Neural cell (in vitro differentiated cells): ENCODE results near the gene GNA15. TPM values are rescaled to one million over a fixed set of nuclear protein-coding genes. Genes with fewer than 3 reads are reported as not detected.

ENCODE experiments used
- H2AFZ ChIP-seq: fragments of 200-600, 300-800 bp; sonication (generic), shearing (Covaris generic); 2 replicates; pipeline ENCODE4 v1.6.0; 2014; ENCODE audit warnings: low read depth, mild to moderate bottlenecking, antibody characterized with exemption, low read length, moderate library complexity
- H3F3A ChIP-seq: fragments of 200-600 bp; shearing (Covaris generic); 2 replicates; pipeline ENCODE4 v1.6.1; 2016; ENCODE audit warnings: mild to moderate bottlenecking, moderate library complexity, mixed read lengths, antibody characterized with exemption, low read length; ENCODE audit not compliant: insufficient read depth, poor library complexity, severe bottlenecking
- H3K27ac ChIP-seq: fragments of 200-600, 300-800 bp; sonication (generic), shearing (Covaris generic); 2 replicates; pipeline ENCODE4 v1.5.1; 2014; ENCODE audit warnings: mild to moderate bottlenecking, low read length, moderate library complexity
- H3K27me3 ChIP-seq: fragments of 300-800, 200-600 bp; sonication (generic), shearing (Covaris generic); 2 replicates; pipeline ENCODE4 v1.6.0; 2014; ENCODE audit warnings: mild to moderate bottlenecking, low read depth, low read length, moderate library complexity; ENCODE audit not compliant: insufficient read depth
- H3K36me3 ChIP-seq: fragments of 300-800, 200-600 bp; sonication (generic), shearing (Covaris generic); 2 replicates; pipeline ENCODE4 v1.5.1; 2014; ENCODE audit warnings: mild to moderate bottlenecking, antibody characterized with exemption, low read length, moderate library complexity; ENCODE audit not compliant: insufficient read depth
- H3K4me2 ChIP-seq: fragments of 300-800, 200-600 bp; sonication (generic), shearing (Covaris generic); 2 replicates; pipeline ENCODE4 v1.6.0; 2014; ENCODE audit warnings: mild to moderate bottlenecking, low read length
- H3K4me3 ChIP-seq: fragments of 300-800, 200-600 bp; sonication (generic), shearing (Covaris generic); 2 replicates; pipeline ENCODE4 v1.5.1; 2014; ENCODE audit warnings: mild to moderate bottlenecking, low read length, moderate library complexity
- H3K79me2 ChIP-seq: fragments of 200-600 bp; shearing (Covaris generic); replicated peaks from 2 replicates; pipeline ENCODE4 v1.6.0; 2014; ENCODE audit warnings: mild to moderate bottlenecking, low read length, moderate library complexity; ENCODE audit not compliant: insufficient read depth
- H3K9ac ChIP-seq: fragments of 300-800, 200-600 bp; sonication (generic), shearing (Covaris generic); 2 replicates; pipeline ENCODE4 v1.6.1; 2016; ENCODE audit warnings: mild to moderate bottlenecking, low read length, mixed read lengths
- H3K9me2 ChIP-seq: fragments of 200-600 bp; shearing (Covaris generic); 2 replicates; pipeline ENCODE4 v1.6.1; 2016; ENCODE audit warnings: mild to moderate bottlenecking, low read length, mixed read lengths; ENCODE audit not compliant: insufficient read depth
- H3K9me3 ChIP-seq: fragments of 200-600, 300-800 bp; sonication (generic), shearing (Covaris generic); 2 replicates; pipeline ENCODE4 v1.6.1; 2016; ENCODE audit warnings: mild to moderate bottlenecking, mixed run types, low read length, moderate library complexity, mixed read lengths
- H4K20me1 ChIP-seq: fragments of 200-600 bp; shearing (Covaris generic); 2 replicates; pipeline ENCODE4 v1.6.1; 2016; ENCODE audit warnings: mild to moderate bottlenecking, mixed run types; ENCODE audit not compliant: insufficient read depth
- EP300 ChIP-seq: fragments of 450-650 bp; conservative IDR thresholded peaks from 2 replicates; pipeline ENCODE4 v1.6.1; 2014; ENCODE audit warnings: antibody characterized with exemption, mild to moderate bottlenecking, moderate library complexity; ENCODE audit not compliant: poor library complexity, severe bottlenecking
- EZH2 ChIP-seq: fragments of 200-600, 300-800 bp; shearing (Covaris generic), sonication (generic); IDR thresholded peaks from 2 replicates; pipeline ENCODE4 v1.6.1; 2014; ENCODE audit warnings: antibody characterized with exemption, low read length, borderline replicate concordance, mild to moderate bottlenecking; ENCODE audit not compliant: insufficient read depth, poor library complexity, severe bottlenecking
- MXI1 ChIP-seq: fragments of 450-650 bp; conservative IDR thresholded peaks from 2 replicates; pipeline ENCODE4 v1.6.1; 2014; ENCODE audit warnings: antibody characterized with exemption, mild to moderate bottlenecking; ENCODE audit not compliant: poor library complexity, severe bottlenecking
- POLR2AphosphoS5 ChIP-seq: IDR thresholded peaks from 2 replicates; pipeline ENCODE4 v1.6.1; 2012
- RAD21 ChIP-seq: fragments of 450-650 bp; conservative IDR thresholded peaks from 2 replicates; pipeline ENCODE4 v1.6.1; 2014; ENCODE audit warnings: antibody characterized with exemption, mild to moderate bottlenecking, moderate library complexity
- SMC3 ChIP-seq: fragments of 450-650 bp; conservative IDR thresholded peaks from 2 replicates; pipeline ENCODE4 v1.6.1; 2014; ENCODE audit warnings: antibody characterized with exemption, mild to moderate bottlenecking, moderate library complexity; ENCODE audit not compliant: poor library complexity
- TAF1 ChIP-seq: IDR thresholded peaks from 2 replicates; pipeline ENCODE4 v1.6.1; 2012; ENCODE audit warnings: low read depth
- polyA plus RNA-seq: library from polyadenylated mRNA; depleted of rRNA; stranded (reverse); fragments of >200 nt; gene quantifications from 2 replicates; pipeline ENCODE4 v1.2.3, GENCODE V29; 2014
- TF ChIP-seq, protein P1 (sequence below): fragments of 450-650 bp; IDR thresholded peaks from 2 replicates; pipeline ENCODE4 v1.5.1; 2014; ENCODE audit warnings: antibody characterized with exemption, mild to moderate bottlenecking, moderate library complexity; ENCODE audit not compliant: poor library complexity, severe bottlenecking
- TF ChIP-seq, protein P2 (sequence below): IDR thresholded peaks from 2 replicates; pipeline ENCODE4 v1.6.1; 2012; ENCODE audit warnings: borderline replicate concordance

The GNA15 gene
- polyA plus RNA-seq, 1 donor from 2014 or later: not detected

DNA sequence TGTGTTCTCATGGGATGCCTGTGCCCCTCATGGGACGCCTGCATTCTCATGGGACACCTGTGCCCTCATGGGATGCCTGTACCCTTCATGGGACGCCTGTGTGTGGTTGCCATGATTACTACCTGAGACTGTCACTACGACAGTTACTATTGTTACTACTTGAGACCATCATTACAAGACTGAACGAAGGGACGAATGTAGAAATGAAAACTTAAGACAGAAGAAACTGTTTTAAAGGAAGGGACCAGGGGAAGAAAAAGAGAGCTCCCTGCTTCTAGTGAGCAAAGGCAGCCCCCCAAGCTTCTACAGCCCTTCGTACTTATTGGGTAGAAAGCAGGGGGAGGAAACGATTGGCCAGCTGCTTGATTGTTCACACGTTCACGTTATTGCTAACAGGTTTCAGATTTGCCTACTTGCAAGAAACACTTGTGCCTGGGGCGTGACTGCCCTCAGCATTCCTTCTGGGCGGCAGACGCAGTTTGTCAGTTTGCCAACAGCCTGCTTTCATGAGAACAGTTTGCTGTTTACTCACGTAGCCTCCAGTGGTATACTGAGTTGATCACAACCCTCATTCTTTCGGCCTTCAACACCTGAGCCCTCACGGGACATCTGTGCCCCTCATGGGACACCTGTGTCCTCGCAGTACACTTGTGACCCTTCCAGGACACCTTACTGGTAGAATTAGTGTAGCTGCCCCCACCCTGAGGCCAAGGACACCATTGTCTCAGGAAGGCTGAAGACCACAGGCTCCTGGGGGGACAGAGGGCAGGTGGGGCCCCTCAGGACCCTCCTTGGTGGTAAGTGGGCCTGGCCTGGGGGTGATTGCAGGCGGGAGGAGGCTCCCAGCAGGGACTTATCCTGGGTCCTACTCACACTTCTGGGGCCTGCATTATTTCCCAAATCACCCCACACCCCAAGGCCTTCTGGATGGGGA is 40.2 kb downstream of the GNA15 start:
- Histone ChIP-seq H3K4me3 (no peak overlapping the region), H2AFZ (no peak overlapping the region)
- TF ChIP-seq EP300: no peak

DNA sequence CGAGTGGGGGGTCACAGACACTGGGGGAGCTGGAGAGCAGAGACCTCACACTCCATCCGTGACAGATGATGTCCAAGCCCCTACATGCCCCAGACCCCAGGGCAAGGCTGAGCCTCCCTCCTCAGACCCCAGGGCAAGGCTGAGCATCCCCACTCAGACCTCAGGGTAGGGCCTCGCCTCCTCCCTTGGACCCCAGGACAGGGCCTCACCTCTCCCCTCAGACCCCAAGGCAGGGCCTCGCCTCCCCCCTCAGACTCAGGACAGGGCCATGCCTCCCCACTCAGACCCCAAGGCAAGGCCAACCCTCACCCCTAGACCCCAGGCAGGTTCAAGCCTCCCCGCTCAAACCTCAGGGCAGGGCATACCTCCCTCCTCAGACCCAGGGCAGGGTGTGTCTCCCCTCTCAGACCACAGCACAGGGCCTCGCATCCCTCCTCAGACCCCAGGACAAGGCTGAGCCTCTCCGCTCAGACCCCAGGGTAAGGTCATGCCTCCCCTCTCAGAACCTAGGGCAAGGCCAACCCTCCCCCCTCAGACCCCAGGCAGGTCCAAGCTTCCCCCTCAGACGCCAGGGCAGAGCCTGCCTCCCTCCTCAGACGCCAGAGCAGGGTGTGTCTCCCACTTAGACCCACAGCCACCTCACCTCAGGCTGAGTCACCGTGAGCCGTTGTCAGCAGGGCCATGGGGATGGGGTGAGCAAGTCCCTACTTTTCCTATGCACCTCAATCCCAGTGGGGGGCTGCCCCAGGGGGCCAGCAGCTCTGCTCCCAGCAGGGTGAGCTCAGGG is 41.1 kb downstream of the GNA15 start:
- TF ChIP-seq EP300 (no peak), EZH2 (no peak), SMC3 (no peak), MXI1 (no peak), RAD21 (no peak), TAF1 (no peak), POLR2AphosphoS5 (no peak)
- TF ChIP-seq, protein P1, sequence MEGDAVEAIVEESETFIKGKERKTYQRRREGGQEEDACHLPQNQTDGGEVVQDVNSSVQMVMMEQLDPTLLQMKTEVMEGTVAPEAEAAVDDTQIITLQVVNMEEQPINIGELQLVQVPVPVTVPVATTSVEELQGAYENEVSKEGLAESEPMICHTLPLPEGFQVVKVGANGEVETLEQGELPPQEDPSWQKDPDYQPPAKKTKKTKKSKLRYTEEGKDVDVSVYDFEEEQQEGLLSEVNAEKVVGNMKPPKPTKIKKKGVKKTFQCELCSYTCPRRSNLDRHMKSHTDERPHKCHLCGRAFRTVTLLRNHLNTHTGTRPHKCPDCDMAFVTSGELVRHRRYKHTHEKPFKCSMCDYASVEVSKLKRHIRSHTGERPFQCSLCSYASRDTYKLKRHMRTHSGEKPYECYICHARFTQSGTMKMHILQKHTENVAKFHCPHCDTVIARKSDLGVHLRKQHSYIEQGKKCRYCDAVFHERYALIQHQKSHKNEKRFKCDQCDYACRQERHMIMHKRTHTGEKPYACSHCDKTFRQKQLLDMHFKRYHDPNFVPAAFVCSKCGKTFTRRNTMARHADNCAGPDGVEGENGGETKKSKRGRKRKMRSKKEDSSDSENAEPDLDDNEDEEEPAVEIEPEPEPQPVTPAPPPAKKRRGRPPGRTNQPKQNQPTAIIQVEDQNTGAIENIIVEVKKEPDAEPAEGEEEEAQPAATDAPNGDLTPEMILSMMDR: no peak
- TF ChIP-seq, protein P2, sequence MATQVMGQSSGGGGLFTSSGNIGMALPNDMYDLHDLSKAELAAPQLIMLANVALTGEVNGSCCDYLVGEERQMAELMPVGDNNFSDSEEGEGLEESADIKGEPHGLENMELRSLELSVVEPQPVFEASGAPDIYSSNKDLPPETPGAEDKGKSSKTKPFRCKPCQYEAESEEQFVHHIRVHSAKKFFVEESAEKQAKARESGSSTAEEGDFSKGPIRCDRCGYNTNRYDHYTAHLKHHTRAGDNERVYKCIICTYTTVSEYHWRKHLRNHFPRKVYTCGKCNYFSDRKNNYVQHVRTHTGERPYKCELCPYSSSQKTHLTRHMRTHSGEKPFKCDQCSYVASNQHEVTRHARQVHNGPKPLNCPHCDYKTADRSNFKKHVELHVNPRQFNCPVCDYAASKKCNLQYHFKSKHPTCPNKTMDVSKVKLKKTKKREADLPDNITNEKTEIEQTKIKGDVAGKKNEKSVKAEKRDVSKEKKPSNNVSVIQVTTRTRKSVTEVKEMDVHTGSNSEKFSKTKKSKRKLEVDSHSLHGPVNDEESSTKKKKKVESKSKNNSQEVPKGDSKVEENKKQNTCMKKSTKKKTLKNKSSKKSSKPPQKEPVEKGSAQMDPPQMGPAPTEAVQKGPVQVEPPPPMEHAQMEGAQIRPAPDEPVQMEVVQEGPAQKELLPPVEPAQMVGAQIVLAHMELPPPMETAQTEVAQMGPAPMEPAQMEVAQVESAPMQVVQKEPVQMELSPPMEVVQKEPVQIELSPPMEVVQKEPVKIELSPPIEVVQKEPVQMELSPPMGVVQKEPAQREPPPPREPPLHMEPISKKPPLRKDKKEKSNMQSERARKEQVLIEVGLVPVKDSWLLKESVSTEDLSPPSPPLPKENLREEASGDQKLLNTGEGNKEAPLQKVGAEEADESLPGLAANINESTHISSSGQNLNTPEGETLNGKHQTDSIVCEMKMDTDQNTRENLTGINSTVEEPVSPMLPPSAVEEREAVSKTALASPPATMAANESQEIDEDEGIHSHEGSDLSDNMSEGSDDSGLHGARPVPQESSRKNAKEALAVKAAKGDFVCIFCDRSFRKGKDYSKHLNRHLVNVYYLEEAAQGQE: no peak
- Histone ChIP-seq H2AFZ (no peak overlapping the region), H3K9ac (no peak overlapping the region), H3K27me3 (no peaks in the 10 kb centered on the region), H3F3A (no peaks in the 10 kb centered on the region), H3K4me2 (no peak overlapping the region), H3K27ac (no peak overlapping the region), H3K79me2 (no peaks in the 10 kb centered on the region), H3K4me3 (no peak overlapping the region), H3K36me3 (no peaks in the 10 kb centered on the region), H3K9me2 (no peaks in the 10 kb centered on the region), H4K20me1 (no peaks in the 10 kb centered on the region), H3K9me3 (no peaks in the 10 kb centered on the region)

More for the DNA sequence above, 40.2 kb downstream of the GNA15 start:
- H3K9ac ChIP-seq: no peak overlapping the region
- no peaks in the 10 kb centered on the region for H3K9me3 ChIP-seq
- no peaks in the 10 kb centered on the region for H3K27me3 ChIP-seq
- H3F3A ChIP-seq: no peaks in the 10 kb centered on the region
- H3K79me2 ChIP-seq: no peaks in the 10 kb centered on the region
- no peak overlapping the region for H3K4me2 ChIP-seq
- no peaks in the 10 kb centered on the region for H3K9me2 ChIP-seq
- H3K36me3 ChIP-seq: no peaks in the 10 kb centered on the region
- no peak overlapping the region for H3K27ac ChIP-seq
- H4K20me1 ChIP-seq: no peaks in the 10 kb centered on the region
